ENCODE measurements around the gene ZNF491. TPM values are rescaled to one million over a fixed set of nuclear protein-coding genes. Genes with fewer than 3 reads are reported as not detected.

The ZNF491 gene
- total and polyA plus RNA-seq, 2 donors (not counting 1 experiment from before 2014, with no cell fraction given) = 1.7 to 5.8 TPM

- peaks cover 12% of the 10 kb centered on the region for H3K36me3 ChIP-seq (ENCODE audit: control insufficient read depth, insufficient read depth, low read length)
- TF ChIP-seq CTCF (conservative IDR thresholded peaks at IDR 0.05 in 1 of 2, IDR thresholded peaks at IDR 0.05 in 1 of 2; ENCODE audit: low read depth in 1 of 2, low read length in 2 of 2) (no peak), EZH2 (IDR thresholded peaks at IDR 0.05; ENCODE audit: low read length, missing control alignments) (no peak)
- no peak for DNase-seq (ENCODE audit: low read depth in 2 of 2)
- no peaks in the 10 kb centered on the region for H3K4me1 ChIP-seq (ENCODE audit: control insufficient read depth, extremely low read depth, insufficient read depth, low read length)
- no peaks in the 10 kb centered on the region for H3K79me2 ChIP-seq (ENCODE audit: control insufficient read depth, insufficient read depth, low read length)
- no peak overlapping the region for H3K27ac ChIP-seq (ENCODE audit: insufficient read depth, low read length)
- H3K9ac ChIP-seq (ENCODE audit: insufficient read depth, low read length) = no peak overlapping the region
- H3K27me3 ChIP-seq (ENCODE audit: control insufficient read depth, insufficient read depth, low read length) = no peaks in the 10 kb centered on the region
- H3K9me3 ChIP-seq (ENCODE audit: control insufficient read depth, insufficient read depth, low read depth, low read length) = peaks cover 21% of the 10 kb centered on the region
- H3K4me3 ChIP-seq (replicated peaks in 1 of 4; ENCODE audit: control extremely low read depth in 1 of 4, insufficient read depth in 1 of 4, low read depth in 3 of 4, low read length in 4 of 4) = no peak overlapping the region
- H4K20me1 ChIP-seq (ENCODE audit: control insufficient read depth, extremely low read depth, insufficient read depth, low read length) = no peaks in the 10 kb centered on the region
- H2AFZ ChIP-seq (ENCODE audit: low read length) = no peak overlapping the region
- H3K4me2 ChIP-seq (ENCODE audit: extremely low read depth, insufficient read depth, low read length) = no peak overlapping the region
These were observed 14.6 kb upstream of the ZNF491 start for GRCh38 chr19:11783767-11784166.

- no peaks in the 10 kb centered on the region for H3K27me3 ChIP-seq (ENCODE audit: control insufficient read depth, insufficient read depth, low read length)
- H3K36me3 ChIP-seq (ENCODE audit: control insufficient read depth, insufficient read depth, low read length) = peaks cover 8% of the 10 kb centered on the region
- H3K79me2 ChIP-seq (ENCODE audit: control insufficient read depth, insufficient read depth, low read length) = no peaks in the 10 kb centered on the region
- no peak overlapping the region for H3K4me3 ChIP-seq (replicated peaks in 1 of 4; ENCODE audit: control extremely low read depth in 1 of 4, insufficient read depth in 1 of 4, low read depth in 3 of 4, low read length in 4 of 4)
- no peaks in the 10 kb centered on the region for H4K20me1 ChIP-seq (ENCODE audit: control insufficient read depth, extremely low read depth, insufficient read depth, low read length)
- TF ChIP-seq EZH2 (IDR thresholded peaks at IDR 0.05; ENCODE audit: low read length, missing control alignments) (no peak), CTCF (conservative IDR thresholded peaks at IDR 0.05 in 1 of 2, IDR thresholded peaks at IDR 0.05 in 1 of 2; ENCODE audit: low read depth in 1 of 2, low read length in 2 of 2) (no peak)
- no peak overlapping the region for H2AFZ ChIP-seq (ENCODE audit: low read length)
- no peaks in the 10 kb centered on the region for H3K4me1 ChIP-seq (ENCODE audit: control insufficient read depth, extremely low read depth, insufficient read depth, low read length)
- no peak overlapping the region for H3K9ac ChIP-seq (ENCODE audit: insufficient read depth, low read length)
- DNase-seq (ENCODE audit: low read depth in 2 of 2) = no peak
- H3K4me2 ChIP-seq (ENCODE audit: extremely low read depth, insufficient read depth, low read length) = no peak overlapping the region
- no peak overlapping the region for H3K27ac ChIP-seq (ENCODE audit: insufficient read depth, low read length)
- H3K9me3 ChIP-seq (ENCODE audit: control insufficient read depth, insufficient read depth, low read depth, low read length) = peaks cover 18% of the 10 kb centered on the region
These were observed 14.0 kb upstream of the ZNF491 start for GRCh38 chr19:11784356-11784755.

- Histone ChIP-seq H3K27me3 (ENCODE audit: control insufficient read depth, insufficient read depth, low read length) (no peaks in the 10 kb centered on the region), H3K79me2 (ENCODE audit: control insufficient read depth, insufficient read depth, low read length) (no peaks in the 10 kb centered on the region), H2AFZ (ENCODE audit: low read length) (no peak overlapping the region), H3K36me3 (ENCODE audit: control insufficient read depth, insufficient read depth, low read length) (no peaks in the 10 kb centered on the region), H3K27ac (ENCODE audit: insufficient read depth, low read length) (no peak overlapping the region), H3K4me1 (ENCODE audit: control insufficient read depth, extremely low read depth, insufficient read depth, low read length) (no peaks in the 10 kb centered on the region), H3K9me3 (ENCODE audit: control insufficient read depth, insufficient read depth, low read depth, low read length) (peaks cover under 1% of the 10 kb centered on the region), H3K4me2 (ENCODE audit: extremely low read depth, insufficient read depth, low read length) (no peak overlapping the region), H3K4me3 (replicated peaks in 1 of 4; ENCODE audit: control extremely low read depth in 1 of 4, insufficient read depth in 1 of 4, low read depth in 3 of 4, low read length in 4 of 4) (no peak overlapping the region), H3K9ac (ENCODE audit: insufficient read depth, low read length) (no peak overlapping the region), H4K20me1 (ENCODE audit: control insufficient read depth, extremely low read depth, insufficient read depth, low read length) (no peaks in the 10 kb centered on the region)
- DNase-seq (ENCODE audit: low read depth in 2 of 2) = no peak
- no peak for TF ChIP-seq CTCF (conservative IDR thresholded peaks at IDR 0.05 in 1 of 2, IDR thresholded peaks at IDR 0.05 in 1 of 2; ENCODE audit: low read depth in 1 of 2, low read length in 2 of 2)
These were observed 10.8 kb upstream of the ZNF491 start for GRCh38 chr19:11787536-11787935.
